Stimulated activated CD8-positive, alpha-beta memory T cell treated with anti-CD3 and anti-CD28 coated beads, Interleukin-12 subunit alpha, Interleukin-12 subunit beta, amount 100 ng/mL, for 4 hours (primary cell): Measurements from ENCODE around the gene SLC6A4.
"Not testable (repeated sequence)": the region's sequence is repeated elsewhere in the genome, so short reads cannot be mapped to it uniquely, and the experiment has no call there.

ENCODE experiments used
- DNase-seq: peaks from one replicate; pipeline ENCODE4 v3.0.0-alpha.2; 2020; ENCODE audit warnings: low read depth

SLC6A4 gene

GRCh38 chr17:30238387-30239088 is 3.0 kb upstream of the SLC6A4 start:
- DNase-seq: no peak

- DNase-seq: no peak
These were observed 2.5 kb upstream of the SLC6A4 start for GRCh38 chr17:30238003-30238344.

- no peak for DNase-seq
These were observed 2.0 kb upstream of the SLC6A4 start for GRCh38 chr17:30237296-30238002.

- no peak for DNase-seq
These were observed 1.3 kb upstream of the SLC6A4 start for GRCh38 chr17:30236766-30237165.

GRCh38 chr17:30236297-30236624 is 764 bp upstream of the SLC6A4 start:
- DNase-seq: no peak

GRCh38 chr17:30234964-30235363 is 533 bp downstream of the SLC6A4 start:
- no peak for DNase-seq

GRCh38 chr17:30234296-30234695 is 1.2 kb downstream of the SLC6A4 start:
- no peak for DNase-seq

GRCh38 chr17:30232824-30233427 is 2.6 kb downstream of the SLC6A4 start:
- no peak for DNase-seq

GRCh38 chr17:30232015-30232823 is 3.3 kb downstream of the SLC6A4 start:
- no peak for DNase-seq

- DNase-seq: no peak
These were observed 4.8 kb downstream of the SLC6A4 start for GRCh38 chr17:30230596-30231125.

- DNase-seq: not testable (repeated sequence)
These were observed 5.5 kb downstream of the SLC6A4 start for GRCh38 chr17:30230009-30230408.

GRCh38 chr17:30229012-30229411 is 6.5 kb downstream of the SLC6A4 start:
- no peak for DNase-seq

GRCh38 chr17:30228011-30228410 is 7.5 kb downstream of the SLC6A4 start:
- no peak for DNase-seq

- DNase-seq: no peak
These were observed 8.6 kb downstream of the SLC6A4 start for GRCh38 chr17:30226878-30227277.

- DNase-seq: no peak
These were observed 9.5 kb downstream of the SLC6A4 start for GRCh38 chr17:30225919-30226553.

- no peak for DNase-seq
These were observed 10.4 kb downstream of the SLC6A4 start for GRCh38 chr17:30225112-30225511.

GRCh38 chr17:30224419-30224960 is 11.0 kb downstream of the SLC6A4 start:
- no peak for DNase-seq

- DNase-seq: no peak
These were observed 12.7 kb downstream of the SLC6A4 start for GRCh38 chr17:30222721-30223175.

GRCh38 chr17:30222251-30222650 is 13.2 kb downstream of the SLC6A4 start:
- no peak for DNase-seq

GRCh38 chr17:30221346-30221745 is 14.2 kb downstream of the SLC6A4 start:
- DNase-seq: no peak

- DNase-seq: no peak
These were observed 15.1 kb downstream of the SLC6A4 start for GRCh38 chr17:30220414-30220813.

- no peak for DNase-seq
These were observed 15.7 kb downstream of the SLC6A4 start for GRCh38 chr17:30219833-30220232.
